SK-N-MC (cell line): ENCODE data around the gene EDA.

ENCODE experiments used
- EZH2 ChIP-seq: fragments of 200-600 bp; sonication (generic); IDR thresholded peaks from one replicate; pipeline ENCODE4 v1.6.1; 2017; ENCODE audit warnings: antibody characterized with exemption
- POLR2AphosphoS5 ChIP-seq: IDR thresholded peaks from 2 replicates; pipeline ENCODE4 v1.6.1; 2012; ENCODE audit warnings: mild to moderate bottlenecking, low read depth, low read length, borderline replicate concordance

- TF ChIP-seq EZH2 = no peak
- TF ChIP-seq POLR2AphosphoS5 = no peak
Measured at GRCh38 chrX:70038515-70038914, 422.6 kb downstream of the EDA start.
